ENCODE measurements around the gene FCHO2. TPM values are rescaled to one million over a fixed set of nuclear protein-coding genes. Genes with fewer than 3 reads are reported as not detected.

Gene FCHO2
- total and polyA plus RNA-seq, 2 donors (not counting 3 experiments of a cell fraction or from before 2014, with no cell fraction given) = 12.0 to 25.2 TPM

GRCh38 chr5:73122875-73123810 is 167.3 kb downstream of the FCHO2 start:
- ChIA-PET POLR2A (no interaction called here), CTCF (interaction anchor here (0.8 to 1.7 kb wide), 8 partner anchors 11 to 93 kb away, joined by 3 to 14 read pairs (median 3); no protein-coding TSS in a partner anchor)
- Histone ChIP-seq H3K27me3 (ENCODE audit: control insufficient read depth in 2 of 2, insufficient read depth in 2 of 2, low read length in 2 of 2) (no peaks in the 10 kb centered on the region), H3K4me1 (ENCODE audit: control insufficient read depth, extremely low read depth, insufficient read depth, low read length) (peaks cover 32% of the 10 kb centered on the region), H4K20me1 (replicated peaks; ENCODE audit: control insufficient read depth, extremely low read depth, insufficient read depth, low read length) (no peaks in the 10 kb centered on the region), H3K9me3 (replicated peaks; ENCODE audit: control insufficient read depth, insufficient read depth, low read length) (no peaks in the 10 kb centered on the region), H3K4me2 (ENCODE audit: insufficient read depth, low read length) (peak overlapping the region; percentile 82), H3K4me3 (replicated peaks in 1 of 3; ENCODE audit: insufficient read depth in 1 of 3, low read depth in 1 of 3, low read length in 3 of 3) (peak overlapping the region in 1 of 3 experiments; percentile 14), H3K36me3 (ENCODE audit: control insufficient read depth in 2 of 2, extremely low read depth in 1 of 2, insufficient read depth in 2 of 2, low read length in 2 of 2) (no peaks in the 10 kb centered on the region), H3K27ac (ENCODE audit: insufficient read depth, low read depth, low read length) (peak overlapping the region; percentile 62), H3K9ac (replicated peaks; ENCODE audit: extremely low read depth, insufficient read depth, low read length) (peak overlapping the region; percentile 35), H3K79me2 (ENCODE audit: control insufficient read depth, insufficient read depth, low read length) (peaks cover 15% of the 10 kb centered on the region), H3K9me1 (replicated peaks; ENCODE audit: control insufficient read depth, extremely low read depth, insufficient read depth, low read length) (no peaks in the 10 kb centered on the region), H2AFZ (ENCODE audit: low read depth, low read length) (peak overlapping the region; percentile 33)
- no TSS peak for BruUV-seq (replicated peaks)
- peak; percentile 85 for FAIRE-seq
- dilution Hi-C loops (cut with MboI; ENCODE audit: extremely low pct_ligation_motif_present, low sequenced_read_pairs) (no loop called here), intact Hi-C loops (cut with micrococcal nuclease) (loop anchor here (5.0 kb wide), 1 partner anchor 166 kb away; the partner anchor contains the start of gene FCHO2)
- TF ChIP-seq POLR2AphosphoS5 (IDR thresholded peaks at IDR 0.05; ENCODE audit: insufficient read depth, low read depth, low read length) (peak; percentile 41), CTCF (IDR thresholded peaks at IDR 0.05; ENCODE audit: extremely low read depth in 1 of 2, insufficient read depth in 1 of 2, low read depth in 1 of 2, low read length in 2 of 2) (no peak), FOS (IDR thresholded peaks at IDR 0.05; ENCODE audit: borderline replicate concordance, insufficient read depth, low read length) (peak; percentile 54), GATA2 (IDR thresholded peaks at IDR 0.05; ENCODE audit: insufficient read depth, insufficient read length, low read depth, low read length) (peak; percentile 68)
- DNase-seq (ENCODE audit: low read depth, low spot score) = peak; percentile 68
